Effector memory CD4-positive, alpha-beta T cell (primary cell): ENCODE data around the gene MCF2L.

Experiments
- DNase-seq, 3 donors: peaks; one replicate each; pipeline ENCODE4 v3.0.0-alpha.2; 2020
- H3K27ac ChIP-seq: 2 replicates; pipeline ENCODE4 v1.7.0; 2013; ENCODE audit warnings: mild to moderate bottlenecking, low read length, moderate library complexity; ENCODE audit not compliant: insufficient read depth, poor library complexity, severe bottlenecking
- H3K27me3 ChIP-seq: replicated peaks from 2 replicates; pipeline ENCODE4 v1.7.0; 2013; ENCODE audit warnings: mild to moderate bottlenecking, low read length; ENCODE audit not compliant: insufficient read depth, control insufficient read depth, poor library complexity, severe bottlenecking
- H3K36me3 ChIP-seq: 2 replicates; pipeline ENCODE4 v1.7.0; 2013; ENCODE audit warnings: mild to moderate bottlenecking, low read length, moderate library complexity; ENCODE audit not compliant: control insufficient read depth, insufficient read depth
- H3K4me1 ChIP-seq: 2 replicates; pipeline ENCODE4 v1.7.0; 2013; ENCODE audit warnings: low read length, mild to moderate bottlenecking; ENCODE audit not compliant: control insufficient read depth, insufficient read depth, poor library complexity, severe bottlenecking
- H3K4me3 ChIP-seq: 2 replicates; pipeline ENCODE4 v1.7.0; 2013; ENCODE audit warnings: low read length, low read depth, mild to moderate bottlenecking; ENCODE audit not compliant: insufficient read depth, poor library complexity, severe bottlenecking
- H3K9me3 ChIP-seq: 2 replicates; pipeline ENCODE4 v1.7.0; 2013; ENCODE audit warnings: mild to moderate bottlenecking, low read length, moderate library complexity; ENCODE audit not compliant: control insufficient read depth

The MCF2L gene

GRCh38 chr13:112996671-112997091, 27.7 kb downstream of the MCF2L start:
- Histone ChIP-seq H3K9me3 (no peaks in the 10 kb centered on the region), H3K27me3 (no peaks in the 10 kb centered on the region), H3K36me3 (no peaks in the 10 kb centered on the region), H3K27ac (no peak overlapping the region), H3K4me1 (peaks cover 4% of the 10 kb centered on the region), H3K4me3 (no peak overlapping the region)
- no peak for DNase-seq

GRCh38 chr13:112997188-112998130, 28.4 kb downstream of the MCF2L start:
- Histone ChIP-seq H3K36me3 (no peaks in the 10 kb centered on the region), H3K27ac (no peak overlapping the region), H3K4me1 (peaks cover 4% of the 10 kb centered on the region), H3K9me3 (no peaks in the 10 kb centered on the region), H3K4me3 (no peak overlapping the region), H3K27me3 (no peaks in the 10 kb centered on the region)
- DNase-seq = no peak

- H3K4me3 ChIP-seq = no peak overlapping the region
- H3K9me3 ChIP-seq = no peaks in the 10 kb centered on the region
- H3K27ac ChIP-seq = no peak overlapping the region
- no peaks in the 10 kb centered on the region for H3K27me3 ChIP-seq
- H3K36me3 ChIP-seq = no peaks in the 10 kb centered on the region
- no peak for DNase-seq
- H3K4me1 ChIP-seq = peaks cover 4% of the 10 kb centered on the region
Measured at GRCh38 chr13:112998521-112999280, 29.7 kb downstream of the MCF2L start.

- H3K27ac ChIP-seq = no peak overlapping the region
- no peaks in the 10 kb centered on the region for H3K36me3 ChIP-seq
- no peaks in the 10 kb centered on the region for H3K27me3 ChIP-seq
- no peaks in the 10 kb centered on the region for H3K9me3 ChIP-seq
- no peak for DNase-seq
- peaks cover 4% of the 10 kb centered on the region for H3K4me1 ChIP-seq
- no peak overlapping the region for H3K4me3 ChIP-seq
Measured at GRCh38 chr13:112999414-113000177, 30.6 kb downstream of the MCF2L start.

- H3K9me3 ChIP-seq = no peaks in the 10 kb centered on the region
- no peaks in the 10 kb centered on the region for H3K27me3 ChIP-seq
- peaks cover 4% of the 10 kb centered on the region for H3K4me1 ChIP-seq
- no peak overlapping the region for H3K4me3 ChIP-seq
- no peaks in the 10 kb centered on the region for H3K36me3 ChIP-seq
- H3K27ac ChIP-seq = no peak overlapping the region
- no peak for DNase-seq
Measured at GRCh38 chr13:113000575-113000974, 31.6 kb downstream of the MCF2L start.

- H3K4me1 ChIP-seq = peaks cover 11% of the 10 kb centered on the region
- no peak for DNase-seq
- no peak overlapping the region for H3K4me3 ChIP-seq
- no peaks in the 10 kb centered on the region for H3K27me3 ChIP-seq
- H3K27ac ChIP-seq = no peak overlapping the region
- H3K9me3 ChIP-seq = no peaks in the 10 kb centered on the region
- H3K36me3 ChIP-seq = no peaks in the 10 kb centered on the region
Measured at GRCh38 chr13:113001241-113002140, 32.5 kb downstream of the MCF2L start.

- Histone ChIP-seq H3K4me3 (no peak overlapping the region), H3K27me3 (no peaks in the 10 kb centered on the region), H3K9me3 (no peaks in the 10 kb centered on the region), H3K4me1 (peaks cover 14% of the 10 kb centered on the region), H3K36me3 (no peaks in the 10 kb centered on the region), H3K27ac (no peak overlapping the region)
- no peak for DNase-seq
Measured at GRCh38 chr13:113002206-113002912, 33.3 kb downstream of the MCF2L start.

GRCh38 chr13:113002913-113003290, 33.9 kb downstream of the MCF2L start:
- H3K4me1 ChIP-seq = peaks cover 14% of the 10 kb centered on the region
- no peaks in the 10 kb centered on the region for H3K27me3 ChIP-seq
- no peaks in the 10 kb centered on the region for H3K36me3 ChIP-seq
- no peak overlapping the region for H3K4me3 ChIP-seq
- no peak for DNase-seq
- H3K27ac ChIP-seq = no peak overlapping the region
- no peaks in the 10 kb centered on the region for H3K9me3 ChIP-seq

GRCh38 chr13:113004126-113004525, 35.1 kb downstream of the MCF2L start:
- no peak overlapping the region for H3K4me3 ChIP-seq
- peaks cover 14% of the 10 kb centered on the region for H3K4me1 ChIP-seq
- H3K9me3 ChIP-seq = no peaks in the 10 kb centered on the region
- H3K27ac ChIP-seq = no peak overlapping the region
- H3K27me3 ChIP-seq = no peaks in the 10 kb centered on the region
- no peak for DNase-seq
- H3K36me3 ChIP-seq = no peaks in the 10 kb centered on the region
